GM11168 (cell line): ENCODE measurements around the gene SPEF2.
"Not testable (repeated sequence)": the region's sequence is repeated elsewhere in the genome, so short reads cannot be mapped to it uniquely, and the experiment has no call there.

Experiments used
- in situ Hi-C: fragments of 300-500 bp; cut with MboI; formaldehyde crosslinking; loops from one replicate; pipeline ENCODE4 v1.12.0; 2022; ENCODE audit warnings: low sequenced_read_pairs; ENCODE audit not compliant: unreplicated experiment

The SPEF2 gene

GRCh38 chr5:35656721-35657120, 39.1 kb downstream of the SPEF2 start:
- in situ Hi-C loops = loop anchor here (10.0 kb wide), 1 partner anchor 268 kb away; no protein-coding TSS in a partner anchor

- in situ Hi-C loops = loop anchor here (10.0 kb wide), 1 partner anchor 267 kb away; no protein-coding TSS in a partner anchor
Observed at GRCh38 chr5:35657877-35658276, 40.2 kb downstream of the SPEF2 start.

GRCh38 chr5:35659556-35659955, 41.9 kb downstream of the SPEF2 start:
- in situ Hi-C loops = loop anchor here (10.0 kb wide), 1 partner anchor 265 kb away; no protein-coding TSS in a partner anchor

GRCh38 chr5:35660451-35660850, 42.8 kb downstream of the SPEF2 start:
- in situ Hi-C loops = no loop called here

GRCh38 chr5:35664584-35664983, 46.9 kb downstream of the SPEF2 start:
- in situ Hi-C loops = no loop called here

GRCh38 chr5:35665096-35665495, 47.4 kb downstream of the SPEF2 start:
- in situ Hi-C loops = no loop called here

GRCh38 chr5:35668319-35668718, 50.7 kb downstream of the SPEF2 start:
- in situ Hi-C loops = no loop called here

GRCh38 chr5:35668794-35669193, 51.1 kb downstream of the SPEF2 start:
- in situ Hi-C loops = no loop called here

GRCh38 chr5:35671541-35672295, 54.1 kb downstream of the SPEF2 start:
- in situ Hi-C loops = no loop called here

- in situ Hi-C loops = not testable (repeated sequence)
Observed at GRCh38 chr5:35672296-35672655, 54.6 kb downstream of the SPEF2 start.

- in situ Hi-C loops = no loop called here
Observed at GRCh38 chr5:35672995-35673394, 55.3 kb downstream of the SPEF2 start.

- in situ Hi-C loops = no loop called here
Observed at GRCh38 chr5:35674049-35674448, 56.4 kb downstream of the SPEF2 start.

- in situ Hi-C loops = no loop called here
Observed at GRCh38 chr5:35675392-35675791, 57.7 kb downstream of the SPEF2 start.

GRCh38 chr5:35677878-35678277, 60.2 kb downstream of the SPEF2 start:
- in situ Hi-C loops = no loop called here

GRCh38 chr5:35678661-35679060, 61.0 kb downstream of the SPEF2 start:
- in situ Hi-C loops = no loop called here

- in situ Hi-C loops = no loop called here
Observed at GRCh38 chr5:35679357-35679756, 61.7 kb downstream of the SPEF2 start.

GRCh38 chr5:35681911-35682310, 64.2 kb downstream of the SPEF2 start:
- in situ Hi-C loops = no loop called here

GRCh38 chr5:35683466-35683865, 65.8 kb downstream of the SPEF2 start:
- in situ Hi-C loops = no loop called here

- in situ Hi-C loops = no loop called here
Observed at GRCh38 chr5:35685161-35685560, 67.5 kb downstream of the SPEF2 start.

- in situ Hi-C loops = no loop called here
Observed at GRCh38 chr5:35687961-35688360, 70.3 kb downstream of the SPEF2 start.

- in situ Hi-C loops = no loop called here
Observed at GRCh38 chr5:35694481-35694880, 76.8 kb downstream of the SPEF2 start.
